HEK293T (cell line): ENCODE measurements around the gene PAK4.

Experiments used
- ARNT ChIP-seq: fragments of 450-650 bp; IDR thresholded peaks from 2 replicates; pipeline ENCODE4 v1.6.1; 2017; ENCODE audit warnings: mild to moderate bottlenecking
- BHLHE40 ChIP-seq: fragments of 450-650 bp; IDR thresholded peaks from 2 replicates; pipeline ENCODE4 v1.6.1; 2016; ENCODE audit warnings: mild to moderate bottlenecking, moderate library complexity, borderline replicate concordance
- CTBP1 ChIP-seq: fragments of 450-650 bp; IDR thresholded peaks from 2 replicates; pipeline ENCODE4 v1.6.1; 2016; ENCODE audit warnings: borderline replicate concordance
- ELF4 ChIP-seq: fragments of 450-650 bp; IDR thresholded peaks from 2 replicates; pipeline ENCODE4 v1.6.1; 2017; ENCODE audit warnings: antibody characterized with exemption
- FOXA1 ChIP-seq: fragments of 450-650 bp; IDR thresholded peaks from 2 replicates; pipeline ENCODE4 v1.6.1; 2016; ENCODE audit warnings: mild to moderate bottlenecking
- FOXK2 ChIP-seq: fragments of 450-650 bp; IDR thresholded peaks from 2 replicates; pipeline ENCODE4 v1.6.1; 2016; ENCODE audit warnings: mild to moderate bottlenecking
- FOXM1 ChIP-seq: fragments of 450-650 bp; IDR thresholded peaks from 2 replicates; pipeline ENCODE4 v1.6.1; 2017; ENCODE audit warnings: mild to moderate bottlenecking, borderline replicate concordance
- HDGF ChIP-seq: fragments of 450-650 bp; IDR thresholded peaks from 2 replicates; pipeline ENCODE4 v1.6.1; 2017; ENCODE audit warnings: antibody characterized with exemption, borderline replicate concordance
- NFRKB ChIP-seq: fragments of 450-650 bp; IDR thresholded peaks from 2 replicates; pipeline ENCODE4 v1.6.1; 2016; ENCODE audit warnings: mild to moderate bottlenecking, moderate library complexity
- SP1 ChIP-seq: fragments of 450-650 bp; IDR thresholded peaks from 2 replicates; pipeline ENCODE4 v1.6.1; 2017
- SUZ12 ChIP-seq: fragments of 450-650 bp; IDR thresholded peaks from 2 replicates; pipeline ENCODE4 v1.6.1; 2016; ENCODE audit warnings: mild to moderate bottlenecking
- TARDBP ChIP-seq: fragments of 450-650 bp; IDR thresholded peaks from 2 replicates; pipeline ENCODE4 v1.6.1; 2016

GRCh38 chr19:39154100-39154628, 28.6 kb downstream of the PAK4 start:
- TF ChIP-seq SP1, result no peak
- no peak for TF ChIP-seq FOXA1
- no peak for TF ChIP-seq FOXK2
- no peak for TF ChIP-seq BHLHE40
- TF ChIP-seq TARDBP, result no peak
- no peak for TF ChIP-seq ELF4
- no peak for TF ChIP-seq NFRKB
- no peak for TF ChIP-seq SUZ12
- no peak for TF ChIP-seq ARNT
- TF ChIP-seq CTBP1, result no peak
- TF ChIP-seq FOXM1, result no peak
- TF ChIP-seq HDGF, result no peak
